ENCODE results near the gene NAALADL1. TPM values are rescaled to one million over a fixed set of nuclear protein-coding genes. Genes with fewer than 3 reads are reported as not detected.
A peak's percentile ranks its signal among the peaks of the same experiment; 100 is the strongest.

Gene NAALADL1
- total and polyA plus RNA-seq, 9 of the 15 experiments (the other 6 are each of a cell fraction or from before 2014, with no cell fraction given), result 0.06 to 0.72 (median 0.22) TPM; not detected in 4

DNA sequence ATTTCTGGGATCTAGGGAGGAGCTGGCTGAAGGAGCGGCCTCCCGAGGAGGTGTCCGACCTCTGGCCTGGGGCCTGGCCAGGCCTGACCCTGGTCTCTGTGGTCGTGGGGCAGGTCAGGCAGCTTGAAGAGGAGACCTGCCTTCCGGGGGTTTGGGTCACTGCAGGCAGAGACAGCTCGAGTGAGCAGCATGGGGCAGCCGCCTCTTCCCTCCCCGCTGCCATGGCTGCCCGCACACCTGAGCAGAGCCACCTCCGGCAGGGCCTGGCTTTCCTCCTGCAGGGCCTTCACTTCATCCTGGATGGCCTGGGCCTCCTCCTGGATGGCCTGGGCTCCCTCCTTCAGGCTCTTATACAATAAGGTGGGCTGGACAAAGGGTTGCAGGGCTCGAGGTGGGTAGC is 8.0 kb upstream of the NAALADL1 start:
- H3K36me3 ChIP-seq (ENCODE audit: control insufficient read depth, insufficient read depth, low read length), result no peaks in the 10 kb centered on the region
- intact Hi-C loops (cut with micrococcal nuclease), result no loop called here

DNA sequence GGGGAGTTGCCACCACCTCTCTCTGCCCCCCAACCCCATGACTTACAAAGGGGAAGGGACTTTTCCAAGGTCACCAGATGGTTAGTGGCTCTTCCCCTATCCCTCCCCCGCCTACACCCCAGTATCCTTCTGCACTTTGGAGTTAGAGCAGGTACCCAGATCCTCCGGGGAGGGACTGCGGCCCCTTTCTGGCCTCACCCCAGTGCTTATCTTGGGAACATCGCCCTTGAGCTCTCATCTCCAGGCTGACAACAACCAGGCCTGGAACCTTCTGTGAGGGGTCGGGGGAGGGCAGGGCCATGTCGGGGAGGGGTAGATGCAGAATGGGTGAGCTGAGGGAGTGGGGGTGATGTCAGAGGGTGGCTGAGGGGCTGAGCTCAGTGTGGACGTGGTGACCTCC is 7.5 kb upstream of the NAALADL1 start:
- H3K27ac ChIP-seq (ENCODE audit: extremely low read depth, low read depth, low read length), result no peak overlapping the region
- 33% methylated on average over 7 of the region's 7 CpGs for WGBS (ENCODE audit: insufficient coverage, low coverage, missing lambda C conversion rate)
- H3K4me1 ChIP-seq (replicated peaks in 1 of 2; ENCODE audit: control insufficient read depth in 2 of 2, insufficient read depth in 2 of 2, low read length in 2 of 2), result peaks cover 11 to 26% of the 10 kb centered on the region in 2 experiments
- CTCF ChIA-PET (ENCODE audit: low intra/inter-chr PET ratio), result no interaction called here
- H3K36me3 ChIP-seq (ENCODE audit: control insufficient read depth, insufficient read depth, low read length), result no peaks in the 10 kb centered on the region
- no peaks in the 10 kb centered on the region for H3K27me3 ChIP-seq (ENCODE audit: control insufficient read depth in 2 of 2, insufficient read depth in 2 of 2, low read length in 2 of 2)
- peak overlapping the region in 1 of 2 experiments; percentile 90; a peak in 2 of 4 replicates for H3K9ac ChIP-seq (ENCODE audit: insufficient read depth in 1 of 2, low read depth in 2 of 2, low read length in 2 of 2)
- no peaks in the 10 kb centered on the region for H3K9me3 ChIP-seq (replicated peaks; ENCODE audit: control insufficient read depth, insufficient read depth, low read depth, low read length)
- intact Hi-C loops (cut with micrococcal nuclease) (no loop called here), in situ Hi-C loops (cut with MboI) (no loop called here)
- POLR2A ChIA-PET, result interaction anchor here (0.5 to 1.4 kb wide), 6 partner anchors 10 to 229 kb away, joined by 3 to 6 read pairs (median 3); partner anchors contain the start of gene SAC3D1
- DNase-seq (ENCODE audit: extremely low read depth in 1 of 4, low spot score in 3 of 4) (peak in 3 of 4 experiments; percentile 32 to 69 (median 57)), ATAC-seq (peak; percentile 6; the same call in 2 of the 3 replicates), FAIRE-seq (no peak)
- H3K4me3 ChIP-seq, result no peak overlapping the region
- no peaks in the 10 kb centered on the region for H4K20me1 ChIP-seq (replicated peaks; ENCODE audit: control insufficient read depth, insufficient read depth, low read length)
- no peak overlapping the region for H3K4me2 ChIP-seq (ENCODE audit: insufficient read depth, low read length)
- BruUV-seq (replicated peaks), result no TSS peak
- H3K9me1 ChIP-seq (ENCODE audit: control insufficient read depth, insufficient read depth, low read length), result peaks cover 2% of the 10 kb centered on the region
- no peaks in the 10 kb centered on the region for H3K79me2 ChIP-seq (ENCODE audit: control insufficient read depth, insufficient read depth, low read length)
- peak overlapping the region; percentile 80 for H2AFZ ChIP-seq (ENCODE audit: low read depth, low read length)
- TF ChIP-seq ESRRA (IDR thresholded peaks at IDR 0.05; ENCODE audit: borderline replicate concordance, low read depth) (peak; percentile 80), SMARCA5 (IDR thresholded peaks at IDR 0.05) (no peak), EP400 (IDR thresholded peaks at IDR 0.05) (no peak), HDAC1 (IDR thresholded peaks at IDR 0.05) (no peak), RBFOX2 (IDR thresholded peaks at IDR 0.05; ENCODE audit: low read depth, low read length) (no peak), PPARD (CRISPR knock-in tag; IDR thresholded peaks at IDR 0.05) (no peak), ZNF764 (CRISPR knock-in tag; IDR thresholded peaks at IDR 0.05; ENCODE audit: low read depth) (no peak), ZNF780A (CRISPR knock-in tag; IDR thresholded peaks at IDR 0.05) (no peak), TAF9B (IDR thresholded peaks at IDR 0.05; ENCODE audit: partially characterized antibody) (no peak)
- TF ChIP-seq, protein P1, sequence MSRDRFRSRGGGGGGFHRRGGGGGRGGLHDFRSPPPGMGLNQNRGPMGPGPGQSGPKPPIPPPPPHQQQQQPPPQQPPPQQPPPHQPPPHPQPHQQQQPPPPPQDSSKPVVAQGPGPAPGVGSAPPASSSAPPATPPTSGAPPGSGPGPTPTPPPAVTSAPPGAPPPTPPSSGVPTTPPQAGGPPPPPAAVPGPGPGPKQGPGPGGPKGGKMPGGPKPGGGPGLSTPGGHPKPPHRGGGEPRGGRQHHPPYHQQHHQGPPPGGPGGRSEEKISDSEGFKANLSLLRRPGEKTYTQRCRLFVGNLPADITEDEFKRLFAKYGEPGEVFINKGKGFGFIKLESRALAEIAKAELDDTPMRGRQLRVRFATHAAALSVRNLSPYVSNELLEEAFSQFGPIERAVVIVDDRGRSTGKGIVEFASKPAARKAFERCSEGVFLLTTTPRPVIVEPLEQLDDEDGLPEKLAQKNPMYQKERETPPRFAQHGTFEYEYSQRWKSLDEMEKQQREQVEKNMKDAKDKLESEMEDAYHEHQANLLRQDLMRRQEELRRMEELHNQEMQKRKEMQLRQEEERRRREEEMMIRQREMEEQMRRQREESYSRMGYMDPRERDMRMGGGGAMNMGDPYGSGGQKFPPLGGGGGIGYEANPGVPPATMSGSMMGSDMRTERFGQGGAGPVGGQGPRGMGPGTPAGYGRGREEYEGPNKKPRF (IDR thresholded peaks at IDR 0.05; ENCODE audit: low read depth, low read length), result no peak
- TF ChIP-seq, protein P2, sequence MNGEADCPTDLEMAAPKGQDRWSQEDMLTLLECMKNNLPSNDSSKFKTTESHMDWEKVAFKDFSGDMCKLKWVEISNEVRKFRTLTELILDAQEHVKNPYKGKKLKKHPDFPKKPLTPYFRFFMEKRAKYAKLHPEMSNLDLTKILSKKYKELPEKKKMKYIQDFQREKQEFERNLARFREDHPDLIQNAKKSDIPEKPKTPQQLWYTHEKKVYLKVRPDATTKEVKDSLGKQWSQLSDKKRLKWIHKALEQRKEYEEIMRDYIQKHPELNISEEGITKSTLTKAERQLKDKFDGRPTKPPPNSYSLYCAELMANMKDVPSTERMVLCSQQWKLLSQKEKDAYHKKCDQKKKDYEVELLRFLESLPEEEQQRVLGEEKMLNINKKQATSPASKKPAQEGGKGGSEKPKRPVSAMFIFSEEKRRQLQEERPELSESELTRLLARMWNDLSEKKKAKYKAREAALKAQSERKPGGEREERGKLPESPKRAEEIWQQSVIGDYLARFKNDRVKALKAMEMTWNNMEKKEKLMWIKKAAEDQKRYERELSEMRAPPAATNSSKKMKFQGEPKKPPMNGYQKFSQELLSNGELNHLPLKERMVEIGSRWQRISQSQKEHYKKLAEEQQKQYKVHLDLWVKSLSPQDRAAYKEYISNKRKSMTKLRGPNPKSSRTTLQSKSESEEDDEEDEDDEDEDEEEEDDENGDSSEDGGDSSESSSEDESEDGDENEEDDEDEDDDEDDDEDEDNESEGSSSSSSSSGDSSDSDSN (IDR thresholded peaks at IDR 0.05; ENCODE audit: borderline replicate concordance in 1 of 2, low read depth in 2 of 2, low read length in 2 of 2), result no peak

More for the DNA sequence above, 8.0 kb upstream of the NAALADL1 start:
- no TSS peak for BruUV-seq (replicated peaks)
- ChIA-PET POLR2A (interaction anchor here (0.5 to 1.4 kb wide), 6 partner anchors 9 to 229 kb away, joined by 3 to 6 read pairs (median 3); partner anchors contain the start of gene SAC3D1), CTCF (ENCODE audit: low intra/inter-chr PET ratio) (no interaction called here)
- Histone ChIP-seq H3K9ac (ENCODE audit: insufficient read depth in 1 of 2, low read depth in 2 of 2, low read length in 2 of 2) (peak overlapping the region in 1 of 2 experiments; percentile 90; a peak in 2 of 4 replicates), H3K9me3 (replicated peaks; ENCODE audit: control insufficient read depth, insufficient read depth, low read depth, low read length) (no peaks in the 10 kb centered on the region), H3K4me2 (ENCODE audit: insufficient read depth, low read length) (no peak overlapping the region), H3K4me3 (no peak overlapping the region), H3K27ac (ENCODE audit: extremely low read depth, low read depth, low read length) (no peak overlapping the region; the same call in 2 of the 3 replicates), H2AFZ (ENCODE audit: low read depth, low read length) (peak overlapping the region; percentile 80), H4K20me1 (replicated peaks; ENCODE audit: control insufficient read depth, insufficient read depth, low read length) (no peaks in the 10 kb centered on the region), H3K4me1 (replicated peaks in 1 of 2; ENCODE audit: control insufficient read depth in 2 of 2, insufficient read depth in 2 of 2, low read length in 2 of 2) (peaks cover 8 to 22% of the 10 kb centered on the region in 2 experiments), H3K79me2 (ENCODE audit: control insufficient read depth, insufficient read depth, low read length) (no peaks in the 10 kb centered on the region), H3K27me3 (ENCODE audit: control insufficient read depth in 2 of 2, insufficient read depth in 2 of 2, low read length in 2 of 2) (no peaks in the 10 kb centered on the region), H3K9me1 (ENCODE audit: control insufficient read depth, insufficient read depth, low read length) (peaks cover 2% of the 10 kb centered on the region)
- no peak for FAIRE-seq
- in situ Hi-C loops (cut with MboI), result no loop called here
- peak; percentile 11; the same call in 2 of the 3 replicates for ATAC-seq
- no peak for DNase-seq (ENCODE audit: extremely low read depth in 1 of 4, low spot score in 3 of 4)
- TF ChIP-seq YBX1 (IDR thresholded peaks at IDR 0.05) (no peak), ZFX (CRISPR knock-in tag; IDR thresholded peaks at IDR 0.05) (peak; percentile 36; the same call in 1 of the 2 replicates)
- WGBS (ENCODE audit: insufficient coverage, low coverage, missing lambda C conversion rate), result 64% methylated on average over 11 of the region's 11 CpGs

Measured in K562 (cell line).